AG09309 (cell line): ENCODE results near the gene PSMB10.
"Not testable (repeated sequence)": the region's sequence is repeated elsewhere in the genome, so short reads cannot be mapped to it uniquely, and the experiment has no call there.

Experiments
- DNase-seq: peaks from one replicate; pipeline ENCODE4 v3.0.0-alpha.2; 2010; ENCODE audit warnings: low read depth
- H3K4me3 ChIP-seq: 2 replicates; pipeline ENCODE4 v1.5.1; 2011; ENCODE audit warnings: mild to moderate bottlenecking, low read depth, low read length, moderate library complexity; ENCODE audit not compliant: control insufficient read depth
- CTCF ChIP-seq: IDR thresholded peaks from 2 replicates; pipeline ENCODE4 v1.5.1; 2011; ENCODE audit warnings: mild to moderate bottlenecking, low read depth, low read length, inconsistent platforms; ENCODE audit not compliant: insufficient read depth, control insufficient read depth; ENCODE audit errors: missing control alignments

The PSMB10 gene

GRCh38 chr16:67975321-67976105 lies 38.9 kb upstream of the PSMB10 start:
- no peak for TF ChIP-seq CTCF
- DNase-seq, result no peak
- no peak overlapping the region for H3K4me3 ChIP-seq

- DNase-seq, result not testable (repeated sequence)
Measured at GRCh38 chr16:67972285-67972684, 35.6 kb upstream of the PSMB10 start.

GRCh38 chr16:67971111-67971510 lies 34.5 kb upstream of the PSMB10 start:
- H3K4me3 ChIP-seq, result no peak overlapping the region
- no peak for TF ChIP-seq CTCF
- DNase-seq, result no peak

More at GRCh38 chr16:67972285-67972684, 35.6 kb upstream of the PSMB10 start:
- not testable (repeated sequence) for H3K4me3 ChIP-seq

GRCh38 chr16:67969254-67970039 lies 32.8 kb upstream of the PSMB10 start:
- H3K4me3 ChIP-seq, result peak overlapping the region; percentile 51
- no peak for TF ChIP-seq CTCF
- DNase-seq, result no peak

GRCh38 chr16:67968400-67969253 lies 32.0 kb upstream of the PSMB10 start, which contains the start of gene SLC12A4:
Gene SLC12A4, minus strand, starts transcription at chr16:67968637. Its CDS starts 84 bp downstream, at chr16:67968553.
- H3K4me3 ChIP-seq, result peak within 1 kb of the TSS; percentile 51
- no peak for TF ChIP-seq CTCF
- no peak for DNase-seq

GRCh38 chr16:67967958-67968399 lies 31.3 kb upstream of the PSMB10 start:
- no peak for TF ChIP-seq CTCF
- DNase-seq, result no peak
- peak overlapping the region; percentile 51 for H3K4me3 ChIP-seq
